MM.1S (cell line): ENCODE data around the gene OGFR.

ENCODE experiments used
- EZH2 ChIP-seq: fragments of 300-600 bp; sonication (generic); optimal IDR thresholded peaks from 2 replicates; pipeline ENCODE3; 2017; ENCODE audit warnings: low read depth, mild to moderate bottlenecking, antibody characterized with exemption, low read length, mixed read lengths
- TF ChIP-seq, protein P1 (sequence below): fragments of 300-600 bp; sonication (generic); IDR thresholded peaks from 2 replicates; pipeline ENCODE4 v1.5.1; 2016; ENCODE audit warnings: antibody characterized with exemption, low read length, mixed read lengths

DNA sequence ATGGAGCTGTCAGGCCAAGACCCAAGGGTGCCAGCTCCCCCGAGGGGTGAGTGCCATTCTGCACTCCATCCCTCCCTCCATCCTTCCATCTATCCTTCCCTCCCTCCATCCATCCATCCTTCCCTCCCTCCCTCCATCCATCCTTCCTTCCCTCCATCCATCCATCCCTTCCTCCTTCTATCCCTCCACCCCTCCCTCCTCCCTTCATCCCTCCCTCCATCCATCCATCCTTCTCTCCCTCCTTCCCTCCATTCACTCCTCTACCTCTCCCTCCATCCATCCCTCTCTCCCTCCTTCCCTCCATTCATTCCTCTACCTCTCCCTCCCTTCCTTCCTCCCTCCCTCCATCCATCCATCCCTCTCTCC, 49.7 kb upstream of the OGFR start:
- TF ChIP-seq, protein P1, sequence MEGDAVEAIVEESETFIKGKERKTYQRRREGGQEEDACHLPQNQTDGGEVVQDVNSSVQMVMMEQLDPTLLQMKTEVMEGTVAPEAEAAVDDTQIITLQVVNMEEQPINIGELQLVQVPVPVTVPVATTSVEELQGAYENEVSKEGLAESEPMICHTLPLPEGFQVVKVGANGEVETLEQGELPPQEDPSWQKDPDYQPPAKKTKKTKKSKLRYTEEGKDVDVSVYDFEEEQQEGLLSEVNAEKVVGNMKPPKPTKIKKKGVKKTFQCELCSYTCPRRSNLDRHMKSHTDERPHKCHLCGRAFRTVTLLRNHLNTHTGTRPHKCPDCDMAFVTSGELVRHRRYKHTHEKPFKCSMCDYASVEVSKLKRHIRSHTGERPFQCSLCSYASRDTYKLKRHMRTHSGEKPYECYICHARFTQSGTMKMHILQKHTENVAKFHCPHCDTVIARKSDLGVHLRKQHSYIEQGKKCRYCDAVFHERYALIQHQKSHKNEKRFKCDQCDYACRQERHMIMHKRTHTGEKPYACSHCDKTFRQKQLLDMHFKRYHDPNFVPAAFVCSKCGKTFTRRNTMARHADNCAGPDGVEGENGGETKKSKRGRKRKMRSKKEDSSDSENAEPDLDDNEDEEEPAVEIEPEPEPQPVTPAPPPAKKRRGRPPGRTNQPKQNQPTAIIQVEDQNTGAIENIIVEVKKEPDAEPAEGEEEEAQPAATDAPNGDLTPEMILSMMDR, result no peak
- no peak for TF ChIP-seq EZH2
